ENCODE measurements around the gene CD200.

- TF ChIP-seq CTCF (IDR thresholded peaks at IDR 0.05): no peak
- no peak for TF ChIP-seq TCF7 (CRISPR knock-in tag; IDR thresholded peaks at IDR 0.05; ENCODE audit: low read depth)
- no peak for TF ChIP-seq HMGXB4 (CRISPR knock-in tag; IDR thresholded peaks at IDR 0.05)
- no peak for TF ChIP-seq ZBTB21 (CRISPR knock-in tag; IDR thresholded peaks at IDR 0.05; ENCODE audit: borderline replicate concordance)
- TF ChIP-seq SP1 (CRISPR knock-in tag; conservative IDR thresholded peaks at IDR 0.05): no peak
- TF ChIP-seq FOXP1 (CRISPR knock-in tag; IDR thresholded peaks at IDR 0.05; ENCODE audit: borderline replicate concordance): no peak
- TF ChIP-seq MAX (CRISPR knock-in tag; IDR thresholded peaks at IDR 0.05): no peak
- no peak for TF ChIP-seq ETV6 (CRISPR knock-in tag; IDR thresholded peaks at IDR 0.05)
- no peak for TF ChIP-seq USF1 (CRISPR knock-in tag; IDR thresholded peaks at IDR 0.05)
- TF ChIP-seq E2F4 (CRISPR knock-in tag; IDR thresholded peaks at IDR 0.05; ENCODE audit: borderline replicate concordance, low read depth): no peak
- TF ChIP-seq SMAD3 (CRISPR knock-in tag; IDR thresholded peaks at IDR 0.05; ENCODE audit: borderline replicate concordance): no peak
- no peak for TF ChIP-seq NFYB (CRISPR knock-in tag; conservative IDR thresholded peaks at IDR 0.05; ENCODE audit: low read depth)
- no peak for TF ChIP-seq ZNF121 (CRISPR knock-in tag; IDR thresholded peaks at IDR 0.05)
- TF ChIP-seq E2F1 (CRISPR knock-in tag; IDR thresholded peaks at IDR 0.05): no peak
Observed at GRCh38 chr3:112395896-112396290, 62.9 kb downstream of the CD200 start.

Measured in WTC11 (cell line).